IMR-90 (cell line): ENCODE data around the gene COL9A2. TPM values are rescaled to one million over a fixed set of nuclear protein-coding genes. Genes with fewer than 3 reads are reported as not detected.

Experiments
- ATAC-seq: fragments of 200-7000 bp; cut with Tn5 transposase; 2 replicates; pipeline ENCODE4 v1.9.1; 2020; ENCODE audit warnings: low read depth, mild to moderate bottlenecking, moderate library complexity
- BruUV-seq: library from RNA; stranded (reverse); fragments of 400-500 nt; replicated peaks from 2 replicates; lab custom pipeline; 2021; lab: Mats Ljungman, UMichigan
- CTCF ChIA-PET: fragments of 300-600 bp; formaldehyde crosslinking; extraction: SDS; loops from one replicate; lab custom pipeline; 2021; ENCODE audit warnings: antibody characterized with exemption; lab: Yijun Ruan, JAX
- POLR2A ChIA-PET: fragments of 300-600 bp; sonication (Branson Sonifier 250); formaldehyde crosslinking; loops from one replicate; lab custom pipeline; 2022; ENCODE audit warnings: antibody characterized with exemption; ENCODE audit not compliant: unreplicated experiment; lab: Charles Lee
- DNase-seq: peaks from one replicate; pipeline ENCODE4 v3.0.0; 2013
- H2AFZ ChIP-seq: replicated peaks from 2 replicates; pipeline ENCODE3; 2013; ENCODE audit warnings: low read length, mild to moderate bottlenecking; ENCODE audit not compliant: poor library complexity
- H2AK5ac ChIP-seq: 2 replicates; pipeline ENCODE4 v1.6.1; 2013; ENCODE audit warnings: low read depth, low read length, inconsistent platforms
- H2AK9ac ChIP-seq: replicated peaks from 2 replicates; pipeline ENCODE3; 2013; ENCODE audit warnings: mild to moderate bottlenecking, low read depth, low read length, moderate library complexity; ENCODE audit not compliant: poor library complexity
- H2BK120ac ChIP-seq: 2 replicates; pipeline ENCODE4 v1.6.1; 2013; ENCODE audit warnings: low read depth, low read length, inconsistent platforms
- H2BK15ac ChIP-seq: 3 replicates; pipeline ENCODE4 v1.6.1; 2013; ENCODE audit warnings: low read depth, low read length, inconsistent platforms
- H2BK20ac ChIP-seq: 2 replicates; pipeline ENCODE4 v1.6.1; 2013; ENCODE audit warnings: low read depth, mild to moderate bottlenecking, inconsistent platforms, low read length, moderate library complexity
- H2BK5ac ChIP-seq: 2 replicates; pipeline ENCODE4 v1.6.1; 2013; ENCODE audit warnings: mild to moderate bottlenecking, low read depth, low read length, inconsistent platforms; ENCODE audit not compliant: poor library complexity, severe bottlenecking
- H3K14ac ChIP-seq: replicated peaks from 2 replicates; pipeline ENCODE4 v1.6.1; 2013; ENCODE audit warnings: low read depth, low read length, inconsistent platforms
- H3K18ac ChIP-seq: 2 replicates; pipeline ENCODE4 v1.6.1; 2013; ENCODE audit warnings: low read depth, low read length, control low read depth
- H3K23ac ChIP-seq: 2 replicates; pipeline ENCODE4 v1.6.1; 2013; ENCODE audit warnings: low read depth, low read length, inconsistent platforms
- H3K27ac ChIP-seq: 2 replicates; pipeline ENCODE4 v1.5.1; 2013; ENCODE audit warnings: mild to moderate bottlenecking, control low read depth, low read length; ENCODE audit not compliant: insufficient read depth
- H3K27me3 ChIP-seq: 2 replicates; pipeline ENCODE4 v1.6.1; 2013; ENCODE audit warnings: low read length; ENCODE audit not compliant: control insufficient read depth, insufficient read depth
- H3K36me3 ChIP-seq: 2 replicates; pipeline ENCODE4 v1.6.1; 2013; ENCODE audit warnings: low read length, mixed read lengths; ENCODE audit not compliant: control insufficient read depth, insufficient read depth
- H3K4ac ChIP-seq: 2 replicates; pipeline ENCODE4 v1.6.1; 2013; ENCODE audit warnings: low read depth, low read length, inconsistent platforms
- H3K4me1 ChIP-seq: 2 replicates; pipeline ENCODE4 v1.6.1; 2013; ENCODE audit warnings: low read length, mixed read lengths; ENCODE audit not compliant: control insufficient read depth, insufficient read depth
- H3K4me2 ChIP-seq: 2 replicates; pipeline ENCODE4 v1.6.1; 2013; ENCODE audit warnings: low read depth, mild to moderate bottlenecking, control low read depth, low read length, moderate library complexity
- H3K4me3 ChIP-seq: 2 replicates; pipeline ENCODE4 v1.5.1; 2013; ENCODE audit warnings: low read depth, mild to moderate bottlenecking, control low read depth, low read length, moderate library complexity; ENCODE audit not compliant: insufficient read depth
- H3K56ac ChIP-seq: 2 replicates; pipeline ENCODE4 v1.6.1; 2013; ENCODE audit warnings: low read length, inconsistent platforms; ENCODE audit not compliant: insufficient read depth; ENCODE audit errors: extremely low read depth
- H3K79me1 ChIP-seq, 2 experiments: 2 replicates each; pipeline ENCODE4 v1.6.1; 2013; ENCODE audit warnings: low read length in 2 of 2, inconsistent platforms in 1 of 2, low read depth in 1 of 2
- H3K9ac ChIP-seq: 2 replicates; pipeline ENCODE4 v1.6.1; 2013; ENCODE audit warnings: low read depth, low read length, control low read depth
- H3K9me1 ChIP-seq: 2 replicates; pipeline ENCODE4 v1.6.1; 2013; ENCODE audit warnings: low read length, inconsistent platforms; ENCODE audit not compliant: insufficient read depth
- H3K9me3 ChIP-seq: 2 replicates; pipeline ENCODE4 v1.6.1; 2013; ENCODE audit warnings: low read length; ENCODE audit not compliant: control insufficient read depth, insufficient read depth
- H4K20me1 ChIP-seq: 2 replicates; pipeline ENCODE4 v1.6.1; 2013; ENCODE audit warnings: low read length, inconsistent platforms; ENCODE audit not compliant: insufficient read depth
- H4K5ac ChIP-seq: 2 replicates; pipeline ENCODE4 v1.6.1; 2013; ENCODE audit warnings: mild to moderate bottlenecking, low read depth, low read length, control low read depth
- H4K8ac ChIP-seq, 2 experiments: 2 replicates each; pipeline ENCODE4 v1.6.1; 2013; ENCODE audit warnings: low read depth in 2 of 2, low read length in 2 of 2, control low read depth in 1 of 2, inconsistent platforms in 1 of 2
- H4K91ac ChIP-seq: 2 replicates; pipeline ENCODE4 v1.6.1; 2013; ENCODE audit warnings: low read depth, low read length, inconsistent platforms; ENCODE audit not compliant: insufficient read depth
- BHLHE40 ChIP-seq: fragments of 150-350 bp; IDR thresholded peaks from 2 replicates; pipeline ENCODE4 v1.6.1; 2016; ENCODE audit warnings: mild to moderate bottlenecking, low read depth, low read length
- CEBPB ChIP-seq: IDR thresholded peaks from 2 replicates; pipeline ENCODE4 v1.6.1; 2012; ENCODE audit warnings: low read depth, low read length, improper control_type of control experiment
- CHD1 ChIP-seq: IDR thresholded peaks from 2 replicates; pipeline ENCODE4 v1.6.1; 2012; ENCODE audit warnings: low read depth, low read length, improper control_type of control experiment
- CTCF ChIP-seq: conservative IDR thresholded peaks from 2 replicates; pipeline ENCODE4 v1.5.1; 2012; ENCODE audit warnings: mild to moderate bottlenecking, low read depth, low read length, improper control_type of control experiment
- ELK1 ChIP-seq: fragments of 150-350 bp; IDR thresholded peaks from 2 replicates; pipeline ENCODE4 v1.6.1; 2016; ENCODE audit warnings: low read depth, mild to moderate bottlenecking, low read length, moderate library complexity, borderline replicate concordance
- FOS ChIP-seq: fragments of 150-350 bp; IDR thresholded peaks from 2 replicates; pipeline ENCODE4 v1.6.1; 2016; ENCODE audit warnings: low read depth, low read length
- MAFK ChIP-seq: IDR thresholded peaks from 2 replicates; pipeline ENCODE4 v1.6.1; 2012; ENCODE audit warnings: low read depth, low read length, improper control_type of control experiment
- MAZ ChIP-seq: IDR thresholded peaks from 2 replicates; pipeline ENCODE4 v1.6.1; 2012; ENCODE audit warnings: low read depth, mild to moderate bottlenecking, low read length, improper control_type of control experiment, moderate library complexity, borderline replicate concordance
- MXI1 ChIP-seq: IDR thresholded peaks from 2 replicates; pipeline ENCODE4 v1.6.1; 2012; ENCODE audit warnings: low read depth, mild to moderate bottlenecking, low read length, moderate library complexity, borderline replicate concordance
- NFE2L2 ChIP-seq: fragments of 150-350 bp; IDR thresholded peaks from 2 replicates; pipeline ENCODE4 v1.6.1; 2016; ENCODE audit warnings: low read depth, mild to moderate bottlenecking, low read length
- POLR2A ChIP-seq: IDR thresholded peaks from 2 replicates; pipeline ENCODE4 v1.6.1; 2012; ENCODE audit warnings: mild to moderate bottlenecking, low read depth, low read length
- RAD21 ChIP-seq: IDR thresholded peaks from 2 replicates; pipeline ENCODE4 v1.6.1; 2012; ENCODE audit warnings: low read length, improper control_type of control experiment
- RCOR1 ChIP-seq: IDR thresholded peaks from 2 replicates; pipeline ENCODE4 v1.6.1; 2012; ENCODE audit warnings: mild to moderate bottlenecking, low read length, improper control_type of control experiment; ENCODE audit not compliant: insufficient replicate concordance
- RFX5 ChIP-seq: IDR thresholded peaks from 2 replicates; pipeline ENCODE4 v1.8.0; 2012; ENCODE audit warnings: low read depth, mild to moderate bottlenecking, low read length, moderate library complexity
- SMC3 ChIP-seq: fragments of 150-350 bp; IDR thresholded peaks from 2 replicates; pipeline ENCODE4 v1.6.1; 2016; ENCODE audit warnings: low read depth, mild to moderate bottlenecking, antibody characterized with exemption, low read length, moderate library complexity
- USF2 ChIP-seq: fragments of 150-350 bp; IDR thresholded peaks from 2 replicates; pipeline ENCODE4 v1.6.1; 2017; ENCODE audit warnings: mild to moderate bottlenecking, antibody characterized with exemption, low read length, low read depth
- WGBS, 2 experiments: methylation state at CpG; one replicate each; pipeline versions ENCODE4 v1.1.5 to v1.1.7; 2013; ENCODE audit warnings: missing lambda C conversion rate in 2 of 2; ENCODE audit not compliant: insufficient read length in 1 of 2; ENCODE audit errors: extremely low coverage in 2 of 2; 5-methylcytosine and 5-hydroxymethylcytosine counted together
- dilution Hi-C: fragments of 300-500 bp; cut with HindIII; formaldehyde crosslinking; loops from one replicate; pipeline ENCODE4 v1.14.3; 2018; ENCODE audit warnings: low sequenced_read_pairs; ENCODE audit not compliant: unreplicated experiment
- in situ Hi-C: fragments of 300-500 bp; cut with MboI; formaldehyde crosslinking; loops from 3 replicates; pipeline ENCODE4 v1.14.3; 2019; ENCODE audit warnings: low sequenced_read_pairs, inconsistent platforms, mixed read lengths
- intact Hi-C: fragments of 100-400 bp; cut with micrococcal nuclease; formaldehyde crosslinking; loops from 2 replicates; pipeline ENCODE4 v1.10.0; 2022
- polyA plus RNA-seq, 3 experiments: library from polyadenylated mRNA; depleted of rRNA; stranded (reverse); fragments of >200 nt; gene quantifications; 2 replicates each; pipeline ENCODE4 v1.2.3, GENCODE V29; 2012; ENCODE audit warnings: low replicate concordance in 1 of 3
- total RNA-seq: library from RNA; depleted of rRNA; stranded (reverse); fragments of >200 nt; gene quantifications from 2 replicates; pipeline ENCODE4 v1.2.3, GENCODE V29; 2012

The COL9A2 gene
- total and polyA plus RNA-seq, 2 of the 4 experiments (the other 2 are of a cell fraction), result 0.90 to 1.6 TPM

- no TSS peak for BruUV-seq
- dilution Hi-C loops, result no loop called here
- CTCF ChIA-PET, result no interaction called here
Measured at GRCh38 chr1:40301541-40302299, 15.4 kb downstream of the COL9A2 start.

More at GRCh38 chr1:40301541-40302299, 15.4 kb downstream of the COL9A2 start:
- Histone ChIP-seq H3K9ac (no peak overlapping the region), H4K8ac (no peak overlapping the region), H2AFZ (no peak overlapping the region), H3K56ac (no peak overlapping the region), H2AK9ac (no peak overlapping the region), H3K9me3 (no peaks in the 10 kb centered on the region), H4K20me1 (no peaks in the 10 kb centered on the region), H3K27me3 (no peaks in the 10 kb centered on the region; the same call in 1 of the 2 replicates), H2BK120ac (no peak overlapping the region), H3K14ac (no peak overlapping the region), H3K27ac (no peak overlapping the region), H2BK20ac (no peak overlapping the region), H3K23ac (no peak overlapping the region), H3K18ac (no peak overlapping the region), H2AK5ac (no peak overlapping the region), H3K4ac (no peak overlapping the region), H3K9me1 (no peaks in the 10 kb centered on the region), H2BK5ac (no peak overlapping the region), H2BK15ac (no peak overlapping the region), H4K91ac (no peak overlapping the region), H3K4me2 (no peak overlapping the region), H3K4me3 (no peak overlapping the region), H3K4me1 (no peaks in the 10 kb centered on the region), H3K36me3 (no peaks in the 10 kb centered on the region), H4K5ac (no peak overlapping the region), H3K79me1 (no peaks in the 10 kb centered on the region)
- intact Hi-C loops, result no loop called here
- DNase-seq, result no peak
- ATAC-seq, result no peak
- TF ChIP-seq USF2, result no peak
- TF ChIP-seq MAFK, result no peak
- no peak for TF ChIP-seq POLR2A
- TF ChIP-seq MXI1, result no peak
- no peak for TF ChIP-seq ELK1
- no peak for TF ChIP-seq MAZ
- no peak for TF ChIP-seq RFX5
- TF ChIP-seq CHD1, result no peak
- no peak for TF ChIP-seq SMC3
- no peak for TF ChIP-seq FOS
- no peak for TF ChIP-seq RAD21
- TF ChIP-seq NFE2L2, result no peak
- no peak for TF ChIP-seq CTCF
- no peak for TF ChIP-seq BHLHE40
- TF ChIP-seq CEBPB, result no peak
- no peak for TF ChIP-seq RCOR1
- POLR2A ChIA-PET, result no interaction called here
- in situ Hi-C loops, result no loop called here
- no CpG with 5 or more reads among the region's 12 CpGs for WGBS, 2 experiments
